Ishikawa (cell line): ENCODE results near the gene KLK8.

Experiments used
- CEBPB ChIP-seq: IDR thresholded peaks from 2 replicates; pipeline ENCODE4 v1.6.1; 2012
- CREB1 ChIP-seq: IDR thresholded peaks from 2 replicates; pipeline ENCODE4 v1.6.1; 2012; ENCODE audit warnings: low read depth
- EGR1 ChIP-seq: IDR thresholded peaks from 2 replicates; pipeline ENCODE4 v1.6.1; 2012
- EP300 ChIP-seq: IDR thresholded peaks from 2 replicates; pipeline ENCODE4 v1.6.1; 2012; ENCODE audit warnings: borderline replicate concordance
- FOXM1 ChIP-seq: IDR thresholded peaks from 2 replicates; pipeline ENCODE4 v1.6.1; 2012; ENCODE audit warnings: low read depth, borderline replicate concordance
- MAX ChIP-seq: IDR thresholded peaks from 2 replicates; pipeline ENCODE4 v1.6.1; 2012
- NFIC ChIP-seq: IDR thresholded peaks from 2 replicates; pipeline ENCODE4 v1.6.1; 2012
- RAD21 ChIP-seq: IDR thresholded peaks from 2 replicates; pipeline ENCODE4 v1.6.1; 2012; ENCODE audit warnings: low read depth
- REST ChIP-seq: IDR thresholded peaks from 2 replicates; pipeline ENCODE4 v1.6.1; 2012; ENCODE audit warnings: low read depth, mild to moderate bottlenecking
- TAF1 ChIP-seq: IDR thresholded peaks from 2 replicates; pipeline ENCODE4 v1.6.1; 2012; ENCODE audit warnings: low read depth, mild to moderate bottlenecking
- TCF12 ChIP-seq: IDR thresholded peaks from 2 replicates; pipeline ENCODE4 v1.6.1; 2012; ENCODE audit warnings: low read depth
- TEAD4 ChIP-seq: IDR thresholded peaks from 2 replicates; pipeline ENCODE4 v1.6.1; 2012
- USF1 ChIP-seq: IDR thresholded peaks from 2 replicates; pipeline ENCODE4 v1.6.1; 2012
- YY1 ChIP-seq: IDR thresholded peaks from 2 replicates; pipeline ENCODE4 v1.6.1; 2012; ENCODE audit warnings: low read depth
- ZBTB7A ChIP-seq: IDR thresholded peaks from 2 replicates; pipeline ENCODE4 v1.6.1; 2012; ENCODE audit warnings: low read depth

The KLK8 gene

DNA sequence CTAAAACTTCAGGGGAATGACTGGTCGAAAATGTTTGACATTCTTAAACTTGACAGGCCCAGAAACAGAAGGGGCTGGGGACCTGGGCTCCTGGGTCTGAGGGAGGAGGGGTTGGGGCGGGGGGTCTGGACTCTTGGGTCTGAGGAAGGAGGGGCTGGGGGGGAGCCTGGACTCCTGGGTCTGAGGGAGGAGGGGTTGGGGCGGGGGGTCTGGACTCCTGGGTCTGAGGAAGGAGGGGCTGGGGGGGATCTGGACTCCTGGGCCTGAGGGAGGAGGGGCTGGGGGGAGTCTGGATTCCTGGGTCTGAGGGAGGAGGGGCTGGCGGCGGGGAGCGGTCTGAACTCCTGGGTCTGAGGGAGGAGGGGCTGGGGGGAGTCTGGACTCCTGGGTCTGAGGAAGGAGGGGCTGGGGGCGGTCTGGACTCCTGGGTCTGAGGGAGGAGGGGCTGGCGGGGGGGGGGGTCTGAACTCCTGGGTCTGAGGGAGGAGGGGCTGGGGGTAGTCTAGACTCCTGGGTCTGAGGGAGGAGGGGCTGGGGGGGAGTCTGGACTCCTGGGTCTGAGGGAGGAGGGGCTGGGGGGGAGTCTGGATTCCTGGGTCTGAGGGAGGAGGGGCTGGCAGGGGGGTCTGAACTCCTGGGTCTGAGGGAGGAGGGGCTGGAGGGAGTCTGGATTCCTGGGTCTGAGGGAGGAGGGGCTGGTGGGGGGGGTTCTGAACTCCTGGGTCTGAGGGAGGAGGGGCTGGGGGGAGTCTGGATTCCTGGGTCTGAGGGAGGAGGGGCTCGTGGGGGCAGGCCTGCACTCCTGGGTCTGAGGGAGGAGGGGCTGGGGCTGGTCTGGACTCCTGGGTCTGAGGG is 26.5 kb downstream of the KLK8 start:
- TF ChIP-seq EP300, result no peak
- no peak for TF ChIP-seq NFIC
- TF ChIP-seq CREB1, result no peak
- no peak for TF ChIP-seq TCF12
- TF ChIP-seq CEBPB, result no peak
- TF ChIP-seq REST, result no peak
- TF ChIP-seq TAF1, result no peak
- no peak for TF ChIP-seq MAX
- no peak for TF ChIP-seq FOXM1

DNA sequence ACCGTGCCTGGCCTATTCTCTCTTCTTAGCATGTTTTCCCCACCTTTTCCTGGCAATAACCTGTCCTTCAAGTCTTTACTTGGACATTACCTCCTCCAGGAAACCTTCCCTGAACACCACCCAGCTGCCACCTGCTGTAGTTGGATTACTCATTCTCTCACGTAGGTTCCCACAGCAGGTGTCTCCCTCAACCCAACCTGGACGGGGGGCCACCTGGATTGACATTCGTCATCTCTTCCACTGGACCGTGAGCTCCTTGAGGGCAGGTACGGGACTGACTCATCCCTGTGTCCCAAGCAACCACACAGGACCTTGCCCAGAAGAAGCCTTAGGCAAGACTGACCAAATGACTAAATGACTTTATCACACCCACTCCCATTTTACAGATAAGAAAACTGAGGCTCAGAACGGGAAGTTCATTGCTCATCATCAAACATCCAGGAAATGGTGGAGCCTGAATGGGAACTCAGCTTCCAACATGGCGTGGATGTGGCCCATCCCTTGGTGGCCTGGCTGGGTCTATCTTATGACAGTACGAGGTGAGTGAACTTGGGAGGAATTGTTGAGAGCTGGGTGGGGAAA is 28.5 kb downstream of the KLK8 start:
- TF ChIP-seq RAD21 (no peak), TCF12 (no peak), EGR1 (no peak), CEBPB (no peak), REST (no peak), NFIC (no peak), FOXM1 (no peak)

DNA sequence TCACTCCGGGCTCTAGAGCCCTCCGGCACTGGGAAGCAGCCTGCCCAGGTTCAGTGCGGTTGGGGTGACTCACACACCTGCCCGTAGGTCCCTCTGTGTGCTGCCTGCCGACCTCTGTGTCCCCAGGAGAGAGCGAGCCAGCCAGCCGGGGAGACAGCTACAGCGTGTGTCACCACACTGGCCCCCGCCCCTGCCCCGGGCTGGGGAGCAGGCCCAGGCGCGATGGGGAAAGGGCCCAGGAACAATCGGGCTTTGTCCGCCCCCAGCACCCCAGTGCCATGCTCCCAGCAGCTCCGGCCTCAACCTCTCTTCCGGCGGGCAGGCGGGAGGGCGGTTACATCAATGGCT is 32.0 kb downstream of the KLK8 start, which contains the start of gene KLK6:
TSS of gene KLK6 (minus strand) at position 179 of the 348 bp plus-strand sequence. CDS start 1,487 bp downstream, outside the sequence.
- no peak for TF ChIP-seq TEAD4
- TF ChIP-seq FOXM1, result no peak
- no peak for TF ChIP-seq USF1
- TF ChIP-seq CEBPB, result no peak
- no peak for TF ChIP-seq MAX
- TF ChIP-seq ZBTB7A, result no peak
- no peak for TF ChIP-seq EP300
- no peak for TF ChIP-seq TCF12
- no peak for TF ChIP-seq EGR1
- TF ChIP-seq NFIC, result no peak
- TF ChIP-seq TAF1, result no peak
- TF ChIP-seq YY1, result no peak
- no peak for TF ChIP-seq REST
- TF ChIP-seq CREB1, result no peak

- TF ChIP-seq ZBTB7A, result no peak
- TF ChIP-seq REST, result no peak
- no peak for TF ChIP-seq TAF1
- no peak for TF ChIP-seq CEBPB
- TF ChIP-seq TEAD4, result no peak
- no peak for TF ChIP-seq TCF12
- no peak for TF ChIP-seq FOXM1
- no peak for TF ChIP-seq MAX
- TF ChIP-seq EP300, result no peak
- TF ChIP-seq CREB1, result no peak
- no peak for TF ChIP-seq NFIC
- no peak for TF ChIP-seq RAD21
- no peak for TF ChIP-seq EGR1
- no peak for TF ChIP-seq USF1
- no peak for TF ChIP-seq YY1
These were observed 32.5 kb downstream of the KLK8 start for GRCh38 chr19:50968716-50969412.
